ENCODE results near the gene SLC35E3. TPM values are rescaled to one million over a fixed set of nuclear protein-coding genes. Genes with fewer than 3 reads are reported as not detected.
"Not testable (repeated sequence)": the region's sequence is repeated elsewhere in the genome, so short reads cannot be mapped to it uniquely, and the experiment has no call there.

Gene SLC35E3
- total RNA-seq, 2 donors from 2014 or later, result 0.95 to 14.1 TPM

DNA sequence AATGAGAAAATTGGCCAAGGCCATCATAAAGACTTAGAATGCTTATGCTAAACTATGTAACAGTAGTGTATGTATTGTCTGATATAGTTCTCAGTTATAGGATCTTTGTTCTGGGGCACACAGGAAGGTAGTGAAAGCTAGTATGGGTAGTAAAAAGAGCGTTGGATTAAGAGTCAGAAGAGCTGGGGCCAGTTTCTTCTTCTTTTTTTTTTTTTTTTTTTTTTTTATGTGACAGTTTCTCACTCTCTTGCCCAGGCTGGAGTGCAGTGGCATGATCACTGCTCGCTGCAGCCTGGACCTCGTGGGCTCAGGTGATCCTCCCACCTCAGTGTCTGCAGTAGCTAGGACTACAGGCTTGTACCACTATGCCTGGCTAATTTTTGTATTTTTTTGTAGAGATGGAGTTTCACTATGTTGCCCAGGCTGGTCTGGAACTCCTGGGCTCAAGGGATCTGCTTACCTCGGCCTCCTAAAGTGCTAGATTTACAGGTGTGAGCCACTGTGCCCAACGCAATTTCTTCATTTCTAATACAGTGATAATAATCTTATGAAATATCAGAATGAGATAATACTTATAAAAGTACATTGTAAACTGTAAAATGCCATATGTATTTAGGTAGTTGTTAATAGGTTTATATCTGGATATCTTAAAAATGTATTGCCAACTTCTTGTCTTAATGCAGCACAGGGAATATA, 69.4 kb downstream of the SLC35E3 start:
- Histone ChIP-seq H3K27ac (no peak overlapping the region), H3K4me1 (ENCODE audit: control insufficient read depth in 1 of 2, low read depth in 2 of 2) (peaks cover 42 to 45% of the 10 kb centered on the region in 2 donors), H3K9me3 (no peaks in the 10 kb centered on the region), H3K27me3 (replicated peaks; ENCODE audit: insufficient read depth) (no peaks in the 10 kb centered on the region), H3K36me3 (peaks cover 40% of the 10 kb centered on the region), H3K4me3 (no peak overlapping the region)
- TF ChIP-seq, protein P1, sequence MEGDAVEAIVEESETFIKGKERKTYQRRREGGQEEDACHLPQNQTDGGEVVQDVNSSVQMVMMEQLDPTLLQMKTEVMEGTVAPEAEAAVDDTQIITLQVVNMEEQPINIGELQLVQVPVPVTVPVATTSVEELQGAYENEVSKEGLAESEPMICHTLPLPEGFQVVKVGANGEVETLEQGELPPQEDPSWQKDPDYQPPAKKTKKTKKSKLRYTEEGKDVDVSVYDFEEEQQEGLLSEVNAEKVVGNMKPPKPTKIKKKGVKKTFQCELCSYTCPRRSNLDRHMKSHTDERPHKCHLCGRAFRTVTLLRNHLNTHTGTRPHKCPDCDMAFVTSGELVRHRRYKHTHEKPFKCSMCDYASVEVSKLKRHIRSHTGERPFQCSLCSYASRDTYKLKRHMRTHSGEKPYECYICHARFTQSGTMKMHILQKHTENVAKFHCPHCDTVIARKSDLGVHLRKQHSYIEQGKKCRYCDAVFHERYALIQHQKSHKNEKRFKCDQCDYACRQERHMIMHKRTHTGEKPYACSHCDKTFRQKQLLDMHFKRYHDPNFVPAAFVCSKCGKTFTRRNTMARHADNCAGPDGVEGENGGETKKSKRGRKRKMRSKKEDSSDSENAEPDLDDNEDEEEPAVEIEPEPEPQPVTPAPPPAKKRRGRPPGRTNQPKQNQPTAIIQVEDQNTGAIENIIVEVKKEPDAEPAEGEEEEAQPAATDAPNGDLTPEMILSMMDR (IDR thresholded peaks at IDR 0.05), result no peak
- no peak for ATAC-seq (ENCODE audit: insufficient number of reproducible peaks, low FRiP score, low read depth)
- no peak for DNase-seq (ENCODE audit: low spot score)

DNA sequence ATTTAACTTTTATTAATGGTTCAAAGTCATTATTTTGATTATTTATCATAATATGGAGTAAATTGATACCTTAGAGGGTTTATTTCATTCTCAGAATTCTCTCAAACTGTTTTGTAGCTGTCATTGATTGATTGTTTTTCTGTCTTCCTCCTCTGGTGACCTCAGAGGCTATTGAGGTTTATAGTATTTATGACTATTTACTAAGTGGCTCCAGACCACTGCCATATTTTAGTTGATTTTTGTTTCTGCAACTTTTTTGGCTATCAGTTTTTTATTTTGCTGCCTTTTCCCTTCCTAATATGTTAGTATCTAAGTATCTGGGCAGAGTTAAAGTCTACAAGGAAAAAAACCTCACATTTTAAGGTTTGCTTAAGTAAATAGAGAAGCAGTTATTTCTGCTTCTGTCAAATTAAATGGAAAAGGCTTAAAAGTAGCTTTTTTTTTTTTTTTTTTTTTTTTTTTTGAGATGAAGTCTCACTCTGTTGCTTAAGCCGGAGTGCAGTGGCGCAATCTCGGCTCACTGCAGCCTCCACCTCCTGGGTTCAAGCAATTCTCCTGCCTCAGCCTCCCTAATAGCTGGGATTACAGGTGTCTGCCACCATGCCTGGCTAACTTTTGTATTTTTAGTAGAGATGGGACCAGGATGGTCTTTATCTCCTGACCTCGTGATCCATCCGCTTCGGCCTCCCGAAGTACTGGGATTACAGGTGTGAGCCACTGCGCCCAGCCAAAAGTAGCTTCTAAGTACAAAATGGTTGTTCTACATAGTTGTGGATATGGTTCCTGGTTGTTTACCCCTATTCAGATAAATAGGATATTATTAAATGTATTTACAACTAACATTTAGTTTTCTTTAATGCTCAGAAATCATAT, 70.2 kb downstream of the SLC35E3 start:
- no peak overlapping the region for H3K27ac ChIP-seq
- peaks cover 37% of the 10 kb centered on the region for H3K36me3 ChIP-seq
- DNase-seq (ENCODE audit: low spot score), result no peak
- no peak overlapping the region for H3K4me3 ChIP-seq
- H3K9me3 ChIP-seq, result no peaks in the 10 kb centered on the region
- H3K4me1 ChIP-seq (ENCODE audit: control insufficient read depth in 1 of 2, low read depth in 2 of 2), result peaks cover 37% of the 10 kb centered on the region in 2 donors
- H3K27me3 ChIP-seq (replicated peaks; ENCODE audit: insufficient read depth), result no peaks in the 10 kb centered on the region
- ATAC-seq (ENCODE audit: insufficient number of reproducible peaks, low FRiP score, low read depth), result no peak
- TF ChIP-seq, protein P1 (IDR thresholded peaks at IDR 0.05), result no peak

DNA sequence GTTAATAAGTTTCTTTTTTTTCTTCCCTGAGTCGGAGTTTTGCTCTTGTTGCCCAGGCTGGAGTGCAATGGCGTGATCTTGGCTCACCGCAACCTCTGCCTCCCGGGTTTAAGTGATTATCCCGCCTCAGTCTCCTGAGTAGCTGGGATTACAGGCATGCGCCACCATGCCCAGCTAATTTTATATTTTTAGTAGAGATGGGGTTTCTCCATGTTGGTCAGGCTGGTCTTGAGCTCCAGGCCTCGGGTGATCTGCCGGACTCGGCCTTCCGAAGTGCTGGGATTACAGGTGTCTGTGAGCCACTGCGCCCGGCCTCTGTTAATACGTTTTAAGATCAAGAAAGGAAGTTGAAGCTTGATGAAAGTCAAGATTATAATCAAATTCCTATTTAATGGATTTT, 73.5 kb downstream of the SLC35E3 start:
- H3K36me3 ChIP-seq, result peaks cover 32% of the 10 kb centered on the region

DNA sequence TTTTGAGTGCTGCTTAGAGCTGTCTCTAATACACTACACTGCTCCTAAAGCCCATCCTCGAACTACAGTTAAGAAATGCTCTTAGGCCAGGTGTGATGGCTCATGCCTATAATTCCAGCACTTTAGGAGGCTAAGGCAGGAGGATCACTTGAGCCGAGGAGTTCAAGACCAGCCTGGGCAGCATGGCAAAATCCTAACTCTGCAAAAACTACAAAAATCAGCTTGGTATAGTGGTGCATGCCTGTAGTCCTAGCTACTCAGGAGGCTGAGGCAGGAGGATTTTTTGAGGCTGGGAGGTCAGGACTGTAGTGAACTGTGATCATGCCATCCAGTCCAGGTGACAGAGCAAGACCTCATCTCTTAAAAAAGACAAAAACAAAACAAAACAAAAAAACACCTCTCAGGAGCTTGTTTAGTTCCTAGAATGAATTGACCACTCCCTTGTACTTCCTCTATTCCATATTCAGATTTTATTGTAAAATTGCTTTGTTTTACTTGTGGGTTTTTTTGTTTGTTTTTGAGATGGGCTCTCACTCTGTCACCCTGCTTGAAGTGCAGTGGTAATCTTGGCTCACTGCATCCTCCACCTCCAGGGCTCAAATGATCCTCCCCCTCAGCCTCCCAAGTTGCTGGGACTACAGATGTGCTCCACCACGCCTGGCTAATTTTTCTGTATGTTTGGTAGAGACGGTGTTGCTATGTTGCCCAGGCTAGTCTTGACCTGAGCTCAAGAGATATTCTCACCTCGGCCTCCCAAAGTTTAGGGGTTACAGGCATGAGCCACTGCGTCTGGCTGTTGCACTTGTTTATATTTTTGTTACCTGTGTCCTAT, 75.6 kb downstream of the SLC35E3 start:
- Histone ChIP-seq H3K9me3 (no peaks in the 10 kb centered on the region), H3K27me3 (replicated peaks; ENCODE audit: insufficient read depth) (no peaks in the 10 kb centered on the region), H3K4me3 (no peak overlapping the region), H3K36me3 (peaks cover 42% of the 10 kb centered on the region), H3K4me1 (ENCODE audit: control insufficient read depth in 1 of 2, low read depth in 2 of 2) (no peaks in the 10 kb centered on the region), H3K27ac (no peak overlapping the region)
- DNase-seq (ENCODE audit: low spot score), result no peak
- TF ChIP-seq, protein P1 (IDR thresholded peaks at IDR 0.05), result no peak
- ATAC-seq (ENCODE audit: insufficient number of reproducible peaks, low FRiP score, low read depth), result no peak

More for the DNA sequence above, 73.5 kb downstream of the SLC35E3 start:
- not testable (repeated sequence) for H3K4me3 ChIP-seq; H3K27ac ChIP-seq; DNase-seq (ENCODE audit: low spot score); H3K27me3 ChIP-seq (replicated peaks; ENCODE audit: insufficient read depth); H3K9me3 ChIP-seq; ATAC-seq (ENCODE audit: insufficient number of reproducible peaks, low FRiP score, low read depth)
- peaks cover 16 to 17% of the 10 kb centered on the region in 2 donors for H3K4me1 ChIP-seq (ENCODE audit: control insufficient read depth in 1 of 2, low read depth in 2 of 2)

DNA sequence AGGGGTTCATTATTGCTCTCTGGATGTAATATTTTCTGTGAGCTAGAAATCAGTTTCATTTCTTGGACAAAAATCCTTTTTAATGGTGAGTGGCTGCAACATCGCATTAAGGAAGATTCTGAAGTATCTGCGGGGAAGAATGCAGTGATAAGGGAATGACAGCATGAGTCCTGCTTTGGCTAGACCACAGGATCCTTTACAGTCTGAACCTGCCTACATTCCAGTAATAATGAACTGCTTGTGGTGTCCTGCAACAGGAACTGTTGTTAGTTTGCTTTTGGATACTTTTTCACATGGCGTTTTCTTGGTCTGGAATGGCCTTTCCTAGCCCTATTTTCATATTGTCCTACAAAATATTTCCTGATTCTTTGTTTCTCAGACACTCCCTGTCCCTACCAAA, 77.7 kb downstream of the SLC35E3 start:
- TF ChIP-seq, protein P1 (IDR thresholded peaks at IDR 0.05), result no peak
- no peaks in the 10 kb centered on the region for H3K4me1 ChIP-seq (ENCODE audit: control insufficient read depth in 1 of 2, low read depth in 2 of 2)
- H3K9me3 ChIP-seq, result no peaks in the 10 kb centered on the region
- no peak for ATAC-seq (ENCODE audit: insufficient number of reproducible peaks, low FRiP score, low read depth)
- no peaks in the 10 kb centered on the region for H3K27me3 ChIP-seq (replicated peaks; ENCODE audit: insufficient read depth)
- H3K36me3 ChIP-seq, result peaks cover 45% of the 10 kb centered on the region
- H3K4me3 ChIP-seq, result no peak overlapping the region
- no peak for DNase-seq (ENCODE audit: low spot score)
- no peak overlapping the region for H3K27ac ChIP-seq
